ENCODE measurements around the gene DNAH12. TPM values are rescaled to one million over a fixed set of nuclear protein-coding genes. Genes with fewer than 3 reads are reported as not detected.
"Not testable (repeated sequence)": the region's sequence is repeated elsewhere in the genome, so short reads cannot be mapped to it uniquely, and the experiment has no call there.

Gene DNAH12
- total RNA-seq, 1 donor from 2014 or later, result 0.82 TPM

DNA sequence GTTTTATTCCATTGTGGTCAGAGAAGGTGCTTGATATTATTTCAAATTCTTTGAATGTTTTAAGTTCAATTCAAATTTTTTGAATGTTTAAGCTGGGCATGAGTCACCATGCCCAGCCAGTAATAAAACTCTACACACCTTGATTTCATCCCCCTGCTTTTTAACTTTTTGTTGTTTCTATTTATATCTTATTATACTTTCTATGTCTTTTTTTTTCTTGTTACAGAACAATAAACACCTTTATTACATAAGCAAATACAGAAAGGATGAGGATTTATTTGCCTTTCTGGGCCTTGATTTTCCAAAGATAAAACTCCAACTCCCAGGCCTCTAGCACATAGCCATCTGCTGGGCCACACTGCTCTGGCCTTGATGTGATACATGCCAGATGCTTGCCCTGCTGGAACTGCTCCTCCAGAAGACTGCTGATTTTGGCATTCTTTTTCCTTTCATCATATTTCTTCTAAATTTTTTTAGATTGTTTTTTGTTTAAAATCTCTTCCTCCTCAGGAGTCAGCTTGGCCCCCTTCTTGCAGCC, 14.0 kb downstream of the DNAH12 start:
- no peak for FAIRE-seq
- no peak for DNase-seq (ENCODE audit: low spot score in 2 of 2)

DNA sequence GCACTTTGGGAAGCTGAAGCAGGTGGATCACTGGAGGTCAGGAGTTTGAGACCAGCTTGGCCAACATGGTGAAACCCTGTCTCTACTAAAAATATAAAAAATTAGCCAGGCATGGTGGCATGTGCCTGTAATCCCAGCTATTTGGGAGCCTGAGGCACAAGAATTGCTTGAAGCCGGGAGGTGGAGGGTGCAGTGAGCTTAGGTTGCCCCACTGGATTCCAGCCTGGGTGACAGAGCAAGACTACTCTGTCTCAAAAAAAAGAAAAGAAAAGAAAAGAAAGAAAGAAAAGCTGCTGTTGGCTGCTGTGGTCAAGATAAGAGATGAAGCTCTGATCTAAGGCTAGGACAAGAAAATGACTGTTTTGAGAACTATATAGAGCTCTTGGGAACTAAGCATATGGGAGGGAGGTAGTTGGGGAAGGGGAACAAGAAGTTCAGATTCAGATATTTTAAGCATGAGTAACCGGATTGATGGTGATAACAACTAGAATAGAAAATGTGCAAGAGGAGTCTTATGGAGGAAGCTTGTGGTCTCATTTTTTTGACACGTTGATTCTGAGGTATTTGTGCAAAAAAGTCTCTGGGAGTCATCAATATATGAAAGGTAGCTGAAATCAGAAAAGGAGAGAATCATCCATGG, 25.7 kb downstream of the DNAH12 start:
- no peak for FAIRE-seq

DNA sequence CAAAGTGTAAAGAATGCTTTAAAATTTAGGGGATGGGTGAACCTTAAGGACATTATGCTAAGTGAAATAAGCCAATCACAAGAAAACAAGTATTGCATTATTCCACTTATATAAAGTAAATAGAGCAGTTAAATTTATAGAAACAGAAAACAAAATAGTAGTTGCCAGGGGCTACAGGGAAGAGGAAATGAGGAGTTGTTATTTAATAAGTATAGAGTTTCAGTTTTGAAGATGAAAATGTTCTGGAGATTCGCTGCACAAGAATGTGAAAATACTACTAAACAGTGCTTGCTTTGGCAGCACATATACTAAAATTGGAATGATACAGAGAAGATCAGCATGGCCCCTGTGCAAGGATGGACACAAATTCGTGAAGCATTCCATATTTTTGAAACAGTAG, 32.0 kb downstream of the DNAH12 start:
- FAIRE-seq (no peak), DNase-seq (ENCODE audit: low spot score in 2 of 2) (no peak)

More for the DNA sequence above, 25.7 kb downstream of the DNAH12 start:
- no peak for DNase-seq (ENCODE audit: low spot score in 2 of 2)

DNA sequence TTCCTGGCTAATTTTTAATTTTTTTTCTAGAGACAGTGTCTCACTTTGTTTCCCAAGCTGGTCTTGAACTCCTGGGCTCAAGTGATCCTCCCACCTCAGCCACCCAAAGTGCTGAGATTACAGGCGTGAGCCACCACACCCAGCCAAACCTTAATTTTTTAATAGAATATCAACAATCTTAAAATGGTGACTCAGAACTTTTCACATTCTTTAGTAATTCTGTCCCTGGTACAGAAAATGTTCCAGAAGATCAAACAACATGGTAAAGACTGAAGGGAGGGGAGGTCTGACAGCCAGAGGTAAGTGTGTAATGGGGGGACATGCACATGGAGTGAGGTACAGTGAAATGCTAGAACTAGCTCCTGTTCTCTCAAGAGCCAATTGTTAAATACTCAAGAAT, 38.2 kb downstream of the DNAH12 start:
- no peak for DNase-seq (ENCODE audit: low spot score in 2 of 2)
- FAIRE-seq, result no peak

DNA sequence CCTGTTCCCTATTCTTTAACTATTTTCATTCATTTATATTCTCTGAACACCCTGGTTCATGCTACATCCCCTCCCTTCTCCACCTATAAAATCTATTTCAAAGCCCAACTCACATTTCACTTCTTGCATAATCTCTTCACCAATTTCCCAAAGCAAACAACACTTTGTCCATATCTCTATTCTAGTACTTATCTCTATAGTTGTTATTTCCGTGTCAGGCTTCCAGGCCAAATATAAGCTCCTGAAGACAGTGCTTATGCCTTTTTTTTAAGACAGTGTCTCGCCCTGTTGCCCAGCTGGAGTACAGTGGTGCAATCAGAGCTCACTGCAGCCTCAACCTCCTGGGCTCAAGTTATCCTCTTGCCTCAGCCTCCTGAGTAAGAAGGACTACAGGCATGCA, 43.6 kb downstream of the DNAH12 start:
- no peak for FAIRE-seq

DNA sequence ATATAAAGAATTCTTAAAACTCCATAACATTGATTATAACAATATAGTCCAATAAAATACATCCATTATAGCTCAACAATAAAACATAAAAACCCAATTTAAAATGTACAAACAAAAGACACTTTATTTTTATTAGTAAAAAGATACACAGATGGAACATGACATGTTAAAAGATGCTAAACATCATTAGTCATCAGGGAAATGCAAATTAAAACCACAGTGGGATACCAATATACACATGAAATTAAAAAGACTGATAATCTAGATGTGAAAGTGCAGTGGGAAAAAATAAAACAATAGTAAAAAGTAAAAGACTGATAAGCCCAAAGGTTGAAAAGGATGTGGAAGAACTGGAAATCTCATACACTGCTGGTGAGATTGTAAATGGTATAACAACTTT, 46.2 kb downstream of the DNAH12 start:
- FAIRE-seq (no peak), DNase-seq (ENCODE audit: low spot score in 2 of 2) (no peak)

More for the DNA sequence above, 43.6 kb downstream of the DNAH12 start:
- DNase-seq (ENCODE audit: low spot score in 2 of 2), result no peak

DNA sequence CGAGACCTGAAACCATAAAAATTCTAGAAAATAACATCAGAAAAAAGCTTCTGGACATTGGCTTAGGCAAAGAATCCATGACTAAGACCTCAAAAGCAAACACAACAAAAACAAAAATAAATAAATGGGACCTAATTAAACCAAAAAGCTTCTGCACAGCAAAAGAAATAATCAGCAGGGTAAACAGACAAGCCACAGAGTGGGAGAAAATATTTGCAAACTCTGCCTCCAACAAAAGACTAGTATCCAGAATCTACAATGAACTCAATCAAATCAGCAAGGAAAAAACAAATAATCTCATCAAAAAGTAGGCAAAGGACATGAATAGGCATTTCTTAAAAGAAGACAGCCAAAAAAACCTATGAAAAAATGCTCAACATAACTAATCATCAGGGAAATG, 59.6 kb downstream of the DNAH12 start:
- DNase-seq (ENCODE audit: low spot score in 2 of 2) (no peak), FAIRE-seq (no peak)

DNA sequence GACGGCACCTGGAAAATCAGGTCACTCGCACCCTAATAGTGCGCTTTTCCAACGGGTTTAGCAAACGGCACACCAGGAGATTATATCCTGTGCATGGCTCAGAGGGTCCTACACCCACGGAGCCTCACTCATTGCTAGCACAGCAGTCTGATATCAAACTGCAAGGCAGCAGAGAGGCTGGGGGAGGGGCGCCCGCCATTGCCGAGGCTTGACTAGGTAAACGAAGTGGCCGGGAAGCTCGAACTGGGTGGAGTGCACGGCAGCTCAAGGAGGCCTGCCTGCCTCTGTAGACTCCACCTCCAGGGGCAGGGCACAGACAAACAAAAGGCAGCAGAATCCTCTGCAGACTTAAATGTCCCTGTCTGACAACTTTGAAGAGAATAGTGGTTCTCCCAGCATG, 67.0 kb downstream of the DNAH12 start:
- not testable (repeated sequence) for FAIRE-seq

DNA sequence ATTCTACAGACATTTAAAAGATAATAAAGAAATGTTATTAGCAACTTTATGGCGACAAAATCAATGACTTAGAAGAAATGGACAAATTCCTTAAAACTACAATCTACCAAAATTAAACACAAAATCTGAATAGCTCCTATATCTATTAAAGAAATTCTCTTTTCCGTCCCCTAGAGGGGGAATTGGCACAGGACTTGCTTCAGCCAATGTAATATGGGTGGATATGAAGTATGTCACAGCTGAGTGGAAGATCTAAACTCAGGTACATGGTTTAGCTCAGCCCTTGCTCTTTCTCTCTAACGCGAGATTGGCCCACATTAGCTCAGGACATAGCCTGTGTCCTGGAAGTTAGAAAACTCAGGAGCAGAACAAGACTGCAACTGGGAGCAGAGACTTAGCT, 79.3 kb downstream of the DNAH12 start:
- no peak for FAIRE-seq
- DNase-seq (ENCODE audit: low spot score in 2 of 2), result no peak

More for the DNA sequence above, 67.0 kb downstream of the DNAH12 start:
- not testable (repeated sequence) for DNase-seq (ENCODE audit: low spot score in 2 of 2)

DNA sequence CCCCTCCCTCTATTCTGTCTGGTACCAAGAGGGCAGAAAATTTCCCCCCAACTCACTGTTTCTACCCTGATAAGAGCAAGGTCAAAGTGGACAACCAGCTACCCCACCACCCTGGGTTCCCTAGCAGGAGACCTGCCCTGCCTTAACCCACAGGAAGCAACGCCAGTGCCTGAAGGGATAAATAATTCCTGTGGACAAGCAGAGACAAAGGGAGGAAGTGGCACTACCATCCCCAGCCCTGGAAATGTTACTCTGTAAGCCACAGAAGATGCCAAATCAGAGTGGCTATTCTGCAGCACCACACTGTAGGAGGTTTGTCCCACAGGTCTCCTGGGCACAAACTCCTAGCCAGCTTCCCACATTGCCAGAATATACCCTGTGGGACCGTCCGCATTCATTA, 80.1 kb downstream of the DNAH12 start:
- DNase-seq (ENCODE audit: low spot score in 2 of 2), result no peak
- no peak for FAIRE-seq

DNA sequence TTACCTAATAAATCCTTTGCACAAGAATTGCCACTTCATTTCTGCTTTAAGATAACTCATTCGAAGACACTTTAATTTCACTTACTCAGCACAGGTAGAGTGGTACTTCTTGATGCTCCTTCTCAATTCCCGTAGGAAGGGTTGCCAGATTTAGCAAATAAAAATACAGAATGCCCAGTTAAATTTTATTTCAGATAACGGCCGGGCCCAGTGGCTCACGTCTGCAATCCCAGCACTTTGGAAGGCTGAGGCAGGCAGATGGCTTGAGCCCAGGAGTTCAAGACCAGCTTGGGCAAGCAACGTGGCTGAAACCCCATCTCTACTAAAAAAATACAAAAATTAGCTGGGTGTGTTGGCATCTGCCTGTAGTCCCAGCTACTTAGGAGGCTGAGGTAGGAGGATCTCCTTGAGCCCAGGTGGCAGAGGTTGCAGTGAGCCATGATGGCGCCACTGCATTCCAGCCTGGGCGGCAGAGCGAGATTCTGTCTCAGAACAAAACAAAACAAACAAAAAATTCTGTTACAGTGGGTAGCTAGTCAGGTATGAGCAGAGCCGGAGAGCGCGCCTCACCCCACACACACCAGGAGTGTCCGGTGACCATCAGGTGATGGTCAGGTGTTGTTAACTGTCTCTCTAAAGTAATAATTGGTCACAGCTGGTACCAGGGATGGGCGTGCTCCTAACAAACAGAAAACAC, 92.8 kb downstream of the DNAH12 start:
- no peak for DNase-seq (ENCODE audit: low spot score in 2 of 2)
- FAIRE-seq, result no peak

DNA sequence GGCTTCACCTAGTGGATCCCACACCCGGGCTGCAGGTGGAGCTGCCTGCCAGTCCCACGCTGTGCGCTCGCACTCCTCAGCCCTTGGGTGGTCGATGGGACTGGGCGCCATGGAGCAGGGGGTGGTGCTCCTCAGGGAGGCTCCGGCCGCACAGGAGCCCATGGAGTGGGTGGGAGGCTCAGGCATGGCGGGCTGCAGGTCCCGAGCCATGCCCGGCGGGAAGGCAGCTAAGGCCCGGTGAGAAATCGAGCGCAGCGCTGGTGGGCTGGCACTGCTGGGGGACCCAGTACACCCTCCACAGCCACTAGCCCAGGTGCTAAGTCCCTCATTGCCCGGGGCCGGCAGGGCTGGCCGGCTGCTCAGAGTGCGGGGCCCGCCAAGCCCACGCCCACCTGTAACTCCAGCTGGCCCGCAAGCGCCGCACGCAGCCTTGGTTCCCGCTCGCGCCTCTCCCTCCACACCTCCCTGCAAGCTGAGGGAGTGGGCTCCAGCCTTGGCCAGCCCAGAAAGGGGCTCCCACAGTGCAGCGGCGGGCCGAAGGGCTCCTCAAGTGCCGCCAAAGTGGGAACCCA, 94.8 kb downstream of the DNAH12 start:
- DNase-seq (ENCODE audit: low spot score in 2 of 2); FAIRE-seq: not testable (repeated sequence)

DNA sequence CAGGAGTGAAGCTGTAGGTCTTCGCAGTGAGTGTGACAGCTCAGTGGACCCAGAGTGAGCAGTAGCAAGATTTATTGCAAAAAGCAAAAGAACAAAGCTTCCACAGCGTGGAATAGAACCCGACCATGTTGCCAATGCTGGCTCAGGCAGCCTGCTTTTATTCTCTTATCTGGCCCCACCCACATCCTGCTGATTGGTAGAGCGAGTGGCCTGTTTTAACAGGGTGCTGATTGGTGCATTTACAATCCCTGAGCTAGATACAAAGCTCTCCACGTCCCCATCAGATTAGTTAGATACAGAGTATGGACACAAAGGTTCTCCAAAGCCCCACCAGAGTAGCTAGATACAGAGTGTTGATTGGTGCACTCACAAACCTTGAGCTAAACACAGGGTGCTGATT, 95.7 kb downstream of the DNAH12 start:
- not testable (repeated sequence) for FAIRE-seq; DNase-seq (ENCODE audit: low spot score in 2 of 2)

DNA sequence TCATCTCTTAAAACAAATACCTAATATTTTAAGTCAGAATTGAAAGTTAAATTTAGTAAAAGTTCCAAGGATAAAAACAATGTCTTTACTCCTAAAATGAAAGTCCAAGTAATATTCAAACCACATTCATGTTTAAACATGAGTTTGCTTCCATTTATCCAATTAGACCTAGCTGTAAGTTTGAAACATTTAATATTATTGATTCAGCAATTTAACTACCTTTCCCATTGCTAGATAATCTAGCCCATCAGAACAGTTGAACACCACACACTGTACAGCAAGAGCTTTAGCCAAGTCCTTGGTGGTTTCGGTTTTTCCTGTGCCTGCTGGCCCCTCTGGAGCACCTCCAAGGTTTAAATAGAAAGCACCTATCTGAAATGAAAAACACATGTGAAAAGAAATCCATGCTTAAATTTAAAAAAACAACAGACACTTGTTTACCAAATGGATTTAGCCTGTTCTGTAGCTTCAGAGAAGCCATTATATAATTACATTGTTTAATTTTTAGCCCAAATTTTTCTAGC, 97.8 kb downstream of the DNAH12 start:
- FAIRE-seq (no peak), DNase-seq (ENCODE audit: low spot score in 2 of 2) (no peak)

DNA sequence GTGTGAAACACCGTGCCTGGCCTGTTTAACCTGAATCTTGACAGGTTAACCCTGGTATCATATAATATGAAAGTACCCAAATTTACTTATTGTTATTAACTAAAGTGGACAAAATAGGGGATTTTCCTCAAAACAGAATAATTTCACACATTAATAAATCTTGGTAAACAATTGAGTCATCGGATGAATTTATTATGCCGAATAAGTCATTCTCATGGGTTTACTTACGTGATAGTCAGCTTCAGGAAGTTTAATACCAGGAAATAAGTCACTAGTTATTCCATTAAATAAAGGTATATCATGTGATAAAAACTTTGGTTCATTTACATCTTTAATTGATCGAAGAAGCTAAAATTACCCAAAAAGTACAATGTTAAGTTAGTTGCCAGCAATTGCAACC, 99.7 kb downstream of the DNAH12 start:
- DNase-seq (ENCODE audit: low spot score in 2 of 2) (no peak), FAIRE-seq (no peak)

DNA sequence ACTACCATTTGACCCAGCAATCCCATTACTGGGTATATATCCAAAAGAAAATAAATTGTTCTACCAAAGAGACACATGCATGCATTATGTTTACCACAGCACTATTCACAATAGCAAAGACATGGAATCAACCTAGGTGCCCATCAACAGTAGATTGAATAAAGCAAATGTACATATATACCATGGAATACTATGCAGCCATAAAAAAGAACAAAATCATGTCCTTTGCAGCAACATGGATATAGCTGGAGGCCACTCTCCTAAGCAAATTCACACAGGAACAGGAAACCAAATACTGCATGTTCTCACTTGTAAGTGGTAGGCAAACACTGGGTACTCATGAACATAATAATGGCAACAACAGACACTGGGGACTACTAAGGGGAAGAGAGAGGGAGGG, 104.0 kb downstream of the DNAH12 start:
- FAIRE-seq; DNase-seq (ENCODE audit: low spot score in 2 of 2): not testable (repeated sequence)

DNA sequence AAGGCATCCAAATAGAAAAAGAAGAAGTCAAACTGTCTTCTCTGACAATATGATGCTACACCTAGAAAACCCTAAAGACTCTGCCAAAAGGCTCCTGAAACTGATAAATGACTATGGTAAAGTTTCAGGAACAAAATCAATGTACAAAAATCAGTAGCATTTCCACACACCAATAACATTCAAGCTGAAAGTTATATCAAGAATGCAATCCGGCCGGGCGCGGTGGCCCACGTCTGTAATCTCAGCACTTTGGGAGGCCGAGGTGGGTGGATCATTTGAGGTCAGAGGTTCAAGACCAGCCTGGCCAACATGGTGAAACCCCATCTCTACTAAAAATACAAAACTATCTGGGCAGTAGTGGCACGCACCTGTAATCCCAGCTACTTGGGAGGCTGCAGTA, 105.7 kb downstream of the DNAH12 start:
- not testable (repeated sequence) for FAIRE-seq

DNA sequence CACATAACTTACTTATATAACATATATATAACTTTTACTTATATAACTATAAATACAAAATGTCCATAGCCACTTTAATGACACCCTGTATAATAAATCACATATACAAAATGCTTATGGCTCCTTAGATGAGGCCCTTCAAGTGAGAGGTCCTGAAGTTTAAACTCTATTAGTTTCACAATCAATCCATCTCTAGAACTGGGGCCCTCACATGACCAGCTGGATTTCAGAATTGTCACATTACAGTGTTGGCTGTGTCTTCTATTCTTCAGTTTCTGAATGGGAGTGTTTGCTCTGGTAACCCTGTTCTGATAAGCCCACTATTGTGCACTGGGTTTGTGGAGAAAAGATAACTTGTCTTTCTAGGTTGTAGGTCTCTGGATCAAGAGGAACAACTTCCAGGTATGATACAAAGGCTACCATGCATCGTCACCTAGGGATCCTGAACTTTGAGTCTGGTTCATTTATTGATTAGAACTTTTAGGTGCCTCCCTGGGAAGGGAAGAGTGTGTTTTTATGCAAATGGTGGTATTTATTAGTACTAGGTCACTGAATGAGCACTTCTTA, 107.9 kb downstream of the DNAH12 start:
- FAIRE-seq (no peak), DNase-seq (ENCODE audit: low spot score in 2 of 2) (no peak)

More for the DNA sequence above, 105.7 kb downstream of the DNAH12 start:
- not testable (repeated sequence) for DNase-seq (ENCODE audit: low spot score in 2 of 2)

DNA sequence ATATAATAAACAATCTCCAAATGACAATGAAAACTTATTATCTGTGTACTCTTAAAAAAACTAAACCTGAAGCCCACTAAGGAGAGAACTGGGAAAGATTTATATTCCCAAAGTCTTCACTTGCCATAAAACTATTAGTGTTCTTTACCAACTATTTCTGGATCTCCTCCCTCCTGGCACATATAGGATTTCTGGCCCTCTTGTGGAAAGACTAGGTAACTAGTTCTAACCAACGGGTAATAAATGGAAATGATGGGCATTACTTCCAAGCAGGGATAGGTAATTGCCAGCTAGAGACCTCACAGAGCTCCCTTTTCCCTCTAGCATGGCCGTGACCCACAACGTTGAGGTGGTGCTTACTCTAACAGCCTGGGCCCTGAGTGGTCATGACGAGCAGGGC, 110.1 kb downstream of the DNAH12 start:
- no peak for FAIRE-seq
- DNase-seq (ENCODE audit: low spot score in 2 of 2), result no peak

DNA sequence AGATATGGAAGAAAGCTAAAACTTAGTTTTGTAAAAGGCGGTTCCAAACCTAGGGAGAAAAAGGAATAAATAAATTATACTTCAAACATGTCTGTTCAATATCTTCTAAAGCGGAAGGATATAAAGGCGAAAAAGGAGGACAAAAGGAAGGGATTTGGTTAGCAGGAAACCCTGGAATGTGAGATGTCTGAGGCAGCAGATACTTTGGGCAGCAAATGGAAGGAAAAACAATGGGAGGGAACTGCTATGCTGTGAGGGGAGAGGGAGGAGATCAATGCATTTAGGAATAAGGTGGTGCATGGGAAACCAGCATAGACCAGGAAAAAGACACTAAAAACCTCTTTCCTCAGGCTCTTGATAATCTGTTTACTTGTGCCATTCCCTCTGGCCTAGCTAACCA, 120.8 kb downstream of the DNAH12 start:
- FAIRE-seq (no peak), DNase-seq (ENCODE audit: low spot score in 2 of 2) (no peak)

DNA sequence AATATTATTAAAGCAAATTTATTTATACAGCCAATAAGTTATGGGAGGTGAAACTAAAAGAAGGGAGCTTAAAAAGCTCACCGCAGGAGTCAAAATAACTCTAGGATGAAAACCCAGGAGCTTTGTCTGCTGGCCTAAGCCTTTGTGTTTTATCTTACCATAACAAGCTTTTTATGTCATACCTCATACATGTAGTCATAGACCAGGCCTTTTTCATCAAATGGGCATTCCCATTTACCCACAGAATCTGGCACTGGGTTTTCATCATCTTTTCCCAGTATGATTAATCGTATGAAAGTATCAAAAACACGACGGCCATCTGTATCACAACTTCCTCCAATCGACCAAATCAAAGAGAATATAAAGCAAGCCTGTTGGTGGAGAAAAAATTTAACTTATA, 122.8 kb downstream of the DNAH12 start:
- FAIRE-seq, result no peak

More for the DNA sequence above, 122.8 kb downstream of the DNAH12 start:
- no peak for DNase-seq (ENCODE audit: low spot score in 2 of 2)
